HepG2 (cell line): ENCODE measurements around the gene SLC34A3. TPM values are rescaled to one million over a fixed set of nuclear protein-coding genes. Genes with fewer than 3 reads are reported as not detected.

Source experiments
- BRD4 ChIP-seq: sonication (generic); formaldehyde crosslinking; IDR thresholded peaks from 2 replicates; pipeline ENCODE4 v1.4.0; 2020; ENCODE audit warnings: missing genetic modification reagents
- CHD2 ChIP-seq: IDR thresholded peaks from 2 replicates; pipeline ENCODE4 v1.6.1; 2011; ENCODE audit warnings: low read depth, low read length, improper control_type of control experiment
- ETV5 ChIP-seq: IDR thresholded peaks from 2 replicates; pipeline ENCODE4 v1.6.1; 2018; ENCODE audit warnings: missing biosample characterization, missing genetic modification reagents, inconsistent platforms, borderline replicate concordance
- KAT7 ChIP-seq: IDR thresholded peaks from 2 replicates; pipeline ENCODE4 v1.6.1; 2018; ENCODE audit warnings: borderline replicate concordance, missing compliant biosample characterization
- KLF9 ChIP-seq: IDR thresholded peaks from 2 replicates; pipeline ENCODE4 v1.6.1; 2016; ENCODE audit warnings: low read depth
- MED1 ChIP-seq: sonication (generic); formaldehyde crosslinking; IDR thresholded peaks from 2 replicates; pipeline ENCODE4 v1.4.0; 2020; ENCODE audit warnings: missing genetic modification reagents
- MYPOP ChIP-seq: sonication (generic); formaldehyde crosslinking; IDR thresholded peaks from 2 replicates; pipeline ENCODE4 v1.8.1; 2023; ENCODE audit warnings: mild to moderate bottlenecking, moderate library complexity, missing genetic modification reagents
- NONO ChIP-seq, 2 experiments: fragments of 450-650 bp in 1 of 2; sonication (generic) in 1 of 2; formaldehyde crosslinking in 1 of 2; IDR thresholded peaks in 1 of 2; conservative IDR thresholded peaks in 1 of 2; 2 replicates each; pipeline versions ENCODE4 v1.6.1 to v1.8.0; 2017 to 2022; ENCODE audit warnings: mild to moderate bottlenecking in 1 of 2, missing genetic modification reagents in 1 of 2, moderate library complexity in 1 of 2
- RERE ChIP-seq: IDR thresholded peaks from 2 replicates; pipeline ENCODE4 v1.6.1; 2016; ENCODE audit warnings: low read depth, missing genetic modification reagents, missing compliant biosample characterization
- ZBTB38 ChIP-seq: sonication (generic); formaldehyde crosslinking; IDR thresholded peaks from 2 replicates; pipeline ENCODE4 v1.5.1; 2020; ENCODE audit warnings: mild to moderate bottlenecking, missing genetic modification reagents
- ZBTB42 ChIP-seq: sonication (generic); formaldehyde crosslinking; IDR thresholded peaks from 2 replicates; pipeline ENCODE4 v1.5.0; 2020; ENCODE audit warnings: mild to moderate bottlenecking, missing genetic modification reagents
- ZNF124 ChIP-seq: sonication (generic); formaldehyde crosslinking; IDR thresholded peaks from 2 replicates; pipeline ENCODE4 v1.4.0; 2020; ENCODE audit warnings: missing genetic modification reagents
- ZNF280D ChIP-seq: sonication (generic); formaldehyde crosslinking; IDR thresholded peaks from 2 replicates; pipeline ENCODE4 v1.5.1; 2020; ENCODE audit warnings: mild to moderate bottlenecking, missing genetic modification reagents
- ZNF335 ChIP-seq: sonication (generic); formaldehyde crosslinking; IDR thresholded peaks from 2 replicates; pipeline ENCODE4 v1.4.0; 2020; ENCODE audit warnings: missing genetic modification reagents
- ZNF501 ChIP-seq: sonication (generic); formaldehyde crosslinking; IDR thresholded peaks from 2 replicates; pipeline ENCODE4 v1.5.1; 2020; ENCODE audit warnings: mild to moderate bottlenecking, moderate library complexity, missing genetic modification reagents
- ZNF629 ChIP-seq: sonication (generic); formaldehyde crosslinking; conservative IDR thresholded peaks from 2 replicates; pipeline ENCODE4 v1.5.0; 2020; ENCODE audit warnings: missing genetic modification reagents
- ZNF788 ChIP-seq: sonication (generic); formaldehyde crosslinking; IDR thresholded peaks from 2 replicates; pipeline ENCODE4 v1.5.0; 2020; ENCODE audit warnings: mild to moderate bottlenecking, missing genetic modification reagents, borderline replicate concordance
- polyA plus RNA-seq, 8 experiments: library from polyadenylated mRNA; depleted of rRNA in 3 of 8; stranded (reverse) in 7 of 8; unstranded in 1 of 8; fragments of >200 nt; fragmentation: Illumina TruSeq in 4 of 8; extraction: Trizol in 4 of 8; gene quantifications; 2 replicates each; pipeline versions ENCODE4 v1.2.1 to v1.2.3, GENCODE V29; 2011 to 2016; ENCODE audit warnings: low read depth in 4 of 8, missing spikeins in 1 of 8, mixed read lengths in 1 of 8; ENCODE audit not compliant: insufficient read depth in 1 of 8
- total RNA-seq, 5 experiments: library from RNA; depleted of rRNA; stranded (reverse); fragments of >200 nt; fragmentation: Illumina TruSeq; extraction: Trizol; gene quantifications; 2 replicates each; pipeline ENCODE4 v1.2.3, GENCODE V29; 2016; ENCODE audit warnings: low read depth in 1 of 5

SLC34A3 gene
- total and polyA plus RNA-seq, 2 of the 13 experiments (the other 11 are each of a cell fraction or from before 2014, with no cell fraction given): 0.07 to 1.0 TPM

GRCh38 chr9:137228968-137229896 is 1.5 kb upstream of the SLC34A3 start (continued):
- no peak for TF ChIP-seq ZNF124 (CRISPR knock-in tag)
- no peak for TF ChIP-seq ZBTB38 (CRISPR knock-in tag)
- no peak for TF ChIP-seq KAT7
- no peak; the same call in 1 of the 2 replicates for TF ChIP-seq MED1
- TF ChIP-seq ZNF501 (CRISPR knock-in tag): 0 out of 2 replicates have a peak, but pooled peaks have one; percentile 21
- TF ChIP-seq ZNF335 (CRISPR knock-in tag): 0 out of 2 replicates have a peak, but pooled peaks have one; percentile 53
- TF ChIP-seq BRD4 (CRISPR knock-in tag): no peak; the same call in 1 of the 2 replicates
- no peak; the same call in 1 of the 2 replicates for TF ChIP-seq MYPOP (CRISPR knock-in tag)
- 0 out of 2 replicates have a peak, but pooled peaks have one; percentile 14 for TF ChIP-seq ZNF629 (CRISPR knock-in tag)
- TF ChIP-seq ZNF280D (CRISPR knock-in tag): no peak
- TF ChIP-seq ZBTB42 (CRISPR knock-in tag): no peak
- TF ChIP-seq KLF9 (CRISPR knock-in tag): no peak
- peak; percentile 51 for TF ChIP-seq ZNF788 (CRISPR knock-in tag)
- peak; percentile 40; the same call in 1 of the 2 replicates for TF ChIP-seq ETV5 (CRISPR knock-in tag)
- TF ChIP-seq NONO (IDR thresholded peaks at IDR 0.05): no peak
- TF ChIP-seq NONO (CRISPR knock-in tag; conservative IDR thresholded peaks at IDR 0.05): peak; percentile 58
- no peak for TF ChIP-seq RERE (CRISPR knock-in tag)
- no peak for TF ChIP-seq CHD2
